ENCODE measurements around the gene ERCC2. TPM values are rescaled to one million over a fixed set of nuclear protein-coding genes. Genes with fewer than 3 reads are reported as not detected.

The ERCC2 gene
- total RNA-seq, 1 experiment from 2014 or later: 27.8 TPM

- TF ChIP-seq CTCF (IDR thresholded peaks at IDR 0.05; ENCODE audit: unreplicated experiment): no peak
- no peak overlapping the region for H3K4me3 Mint-ChIP-seq (ENCODE audit: unreplicated experiment)
- DNase-seq (ENCODE audit: unreplicated experiment): no peak
- peaks cover 19% of the 10 kb centered on the region for H3K36me3 Mint-ChIP-seq (ENCODE audit: insufficient read depth, unreplicated experiment)
- no peaks in the 10 kb centered on the region for H3K4me1 Mint-ChIP-seq (ENCODE audit: insufficient read depth, unreplicated experiment)
- CTCF ChIA-PET: interaction anchor here (1.3 kb wide), 1 partner anchor 15 kb away, joined by 6 read pairs; no protein-coding TSS in a partner anchor
- BruUV-seq (replicated peaks): no TSS peak
- no peaks in the 10 kb centered on the region for H3K9me3 Mint-ChIP-seq (ENCODE audit: unreplicated experiment)
- POLR2A ChIA-PET: interaction anchor here (0.9 kb wide), 1 partner anchor 9 kb away, joined by 3 read pairs; no protein-coding TSS in a partner anchor
- intact Hi-C loops (cut with micrococcal nuclease): no loop called here
- H3K27me3 Mint-ChIP-seq (ENCODE audit: insufficient read depth, unreplicated experiment): no peaks in the 10 kb centered on the region
- no peak overlapping the region for H3K27ac Mint-ChIP-seq (ENCODE audit: low read depth, unreplicated experiment)
Measured at GRCh38 chr19:45352914-45353796, 17.2 kb downstream of the ERCC2 start.

GRCh38 chr19:45352471-45352870 is 17.9 kb downstream of the ERCC2 start:
- Mint-ChIP-seq H3K4me1 (ENCODE audit: insufficient read depth, unreplicated experiment) (no peaks in the 10 kb centered on the region), H3K9me3 (ENCODE audit: unreplicated experiment) (no peaks in the 10 kb centered on the region), H3K36me3 (ENCODE audit: insufficient read depth, unreplicated experiment) (peaks cover 19% of the 10 kb centered on the region), H3K4me3 (ENCODE audit: unreplicated experiment) (no peak overlapping the region), H3K27ac (ENCODE audit: low read depth, unreplicated experiment) (no peak overlapping the region), H3K27me3 (ENCODE audit: insufficient read depth, unreplicated experiment) (no peaks in the 10 kb centered on the region)
- intact Hi-C loops (cut with micrococcal nuclease): no loop called here
- ChIA-PET POLR2A (no interaction called here), CTCF (interaction anchor here (1.3 kb wide), 1 partner anchor 16 kb away, joined by 6 read pairs; no protein-coding TSS in a partner anchor)
- TF ChIP-seq CTCF (IDR thresholded peaks at IDR 0.05; ENCODE audit: unreplicated experiment): no peak
- no TSS peak for BruUV-seq (replicated peaks)
- DNase-seq (ENCODE audit: unreplicated experiment): no peak

GRCh38 chr19:45352062-45352461 is 18.3 kb downstream of the ERCC2 start:
- ChIA-PET POLR2A (interaction anchor here (0.7 kb wide), 1 partner anchor 126 kb away, joined by 3 read pairs; no protein-coding TSS in a partner anchor), CTCF (interaction anchor here (0.7 to 1.3 kb wide), 2 partner anchors 16 to 292 kb away, joined by 3 to 6 read pairs; no protein-coding TSS in a partner anchor)
- no TSS peak for BruUV-seq (replicated peaks)
- H3K4me3 Mint-ChIP-seq (ENCODE audit: unreplicated experiment): no peak overlapping the region
- peaks cover 19% of the 10 kb centered on the region for H3K36me3 Mint-ChIP-seq (ENCODE audit: insufficient read depth, unreplicated experiment)
- no peak for DNase-seq (ENCODE audit: unreplicated experiment)
- no peaks in the 10 kb centered on the region for H3K27me3 Mint-ChIP-seq (ENCODE audit: insufficient read depth, unreplicated experiment)
- no peaks in the 10 kb centered on the region for H3K9me3 Mint-ChIP-seq (ENCODE audit: unreplicated experiment)
- intact Hi-C loops (cut with micrococcal nuclease): no loop called here
- no peaks in the 10 kb centered on the region for H3K4me1 Mint-ChIP-seq (ENCODE audit: insufficient read depth, unreplicated experiment)
- H3K27ac Mint-ChIP-seq (ENCODE audit: low read depth, unreplicated experiment): no peak overlapping the region
- no peak for TF ChIP-seq CTCF (IDR thresholded peaks at IDR 0.05; ENCODE audit: unreplicated experiment)

- Mint-ChIP-seq H3K27ac (ENCODE audit: low read depth, unreplicated experiment) (no peak overlapping the region), H3K9me3 (ENCODE audit: unreplicated experiment) (no peaks in the 10 kb centered on the region), H3K4me3 (ENCODE audit: unreplicated experiment) (no peak overlapping the region), H3K27me3 (ENCODE audit: insufficient read depth, unreplicated experiment) (no peaks in the 10 kb centered on the region), H3K4me1 (ENCODE audit: insufficient read depth, unreplicated experiment) (no peaks in the 10 kb centered on the region), H3K36me3 (ENCODE audit: insufficient read depth, unreplicated experiment) (peaks cover 19% of the 10 kb centered on the region)
- ChIA-PET POLR2A (interaction anchor here (0.7 kb wide), 1 partner anchor 127 kb away, joined by 3 read pairs; no protein-coding TSS in a partner anchor), CTCF (interaction anchor here (0.5 to 0.7 kb wide), 2 partner anchors 25 to 292 kb away, joined by 3 read pairs; no protein-coding TSS in a partner anchor)
- TF ChIP-seq CTCF (IDR thresholded peaks at IDR 0.05; ENCODE audit: unreplicated experiment): no peak
- BruUV-seq (replicated peaks): no TSS peak
- intact Hi-C loops (cut with micrococcal nuclease): no loop called here
- no peak for DNase-seq (ENCODE audit: unreplicated experiment)
Measured at GRCh38 chr19:45351401-45351952, 18.9 kb downstream of the ERCC2 start.

Measured in MCF 10A (cell line).